ENCODE results near the gene ZBTB34. TPM values are rescaled to one million over a fixed set of nuclear protein-coding genes. Genes with fewer than 3 reads are reported as not detected.

Gene ZBTB34
- total RNA-seq, 3 donors from 2014 or later (not counting 1 experiment from before 2014, with no cell fraction given), result 8.9 to 13.9 (median 12.0) TPM

GRCh38 chr9:126891676-126892075 is 31.2 kb downstream of the ZBTB34 start:
- ATAC-seq (no peak), DNase-seq (no peak)
- Mint-ChIP-seq H3K4me1 (peaks cover 0 to 5% of the 10 kb centered on the region in 2 donors), H3K27me3 (ENCODE audit: low read depth in 2 of 2) (no peaks in the 10 kb centered on the region), H3K9me3 (no peaks in the 10 kb centered on the region), H3K4me3 (no peak overlapping the region), H3K36me3 (no peaks in the 10 kb centered on the region), H3K27ac (no peak overlapping the region)
- TF ChIP-seq CTCF (IDR thresholded peaks at IDR 0.05), result no peak
- Histone ChIP-seq H3K27ac (ENCODE audit: low read length) (no peak overlapping the region), H3K4me3 (ENCODE audit: low read length) (no peak overlapping the region), H3K4me1 (ENCODE audit: control insufficient read depth, insufficient read depth, low read length) (no peaks in the 10 kb centered on the region), H3K36me3 (ENCODE audit: control insufficient read depth, insufficient read depth, low read length) (no peaks in the 10 kb centered on the region), H3K9me3 (ENCODE audit: control insufficient read depth, insufficient read depth, low read length) (no peaks in the 10 kb centered on the region), H3K27me3 (ENCODE audit: control insufficient read depth, insufficient read depth, low read length) (no peaks in the 10 kb centered on the region)
- no CpG with 5 or more reads among the region's 3 CpGs for WGBS (ENCODE audit: insufficient coverage)
- intact Hi-C loops (cut with micrococcal nuclease), result no loop called here

- 54% methylated on average over 5 of the region's 5 CpGs for WGBS (ENCODE audit: insufficient coverage)
These were observed 32.6 kb downstream of the ZBTB34 start for GRCh38 chr9:126893079-126893478.

GRCh38 chr9:126894052-126894603 is 33.7 kb downstream of the ZBTB34 start:
- Mint-ChIP-seq H3K9me3 (no peaks in the 10 kb centered on the region), H3K4me3 (no peak overlapping the region), H3K4me1 (peaks cover 0 to 5% of the 10 kb centered on the region in 2 donors), H3K36me3 (no peaks in the 10 kb centered on the region), H3K27ac (no peak overlapping the region), H3K27me3 (ENCODE audit: low read depth in 2 of 2) (peaks cover 0 to 3% of the 10 kb centered on the region in 2 donors)
- no peak for TF ChIP-seq CTCF (IDR thresholded peaks at IDR 0.05)
- DNase-seq, result no peak
- ATAC-seq, result no peak
- Histone ChIP-seq H3K4me1 (ENCODE audit: control insufficient read depth, insufficient read depth, low read length) (no peaks in the 10 kb centered on the region), H3K9me3 (ENCODE audit: control insufficient read depth, insufficient read depth, low read length) (no peaks in the 10 kb centered on the region), H3K4me3 (ENCODE audit: low read length) (no peak overlapping the region), H3K27ac (ENCODE audit: low read length) (no peak overlapping the region), H3K27me3 (ENCODE audit: control insufficient read depth, insufficient read depth, low read length) (no peaks in the 10 kb centered on the region), H3K36me3 (ENCODE audit: control insufficient read depth, insufficient read depth, low read length) (no peaks in the 10 kb centered on the region)
- intact Hi-C loops (cut with micrococcal nuclease), result no loop called here
- WGBS (ENCODE audit: insufficient coverage), result 71% methylated on average over 4 of the region's 4 CpGs

More at GRCh38 chr9:126893079-126893478, 32.6 kb downstream of the ZBTB34 start:
- ATAC-seq (no peak), DNase-seq (no peak)
- Mint-ChIP-seq H3K27me3 (ENCODE audit: low read depth in 2 of 2) (peaks cover 0 to 3% of the 10 kb centered on the region in 2 donors), H3K4me1 (peaks cover 0 to 5% of the 10 kb centered on the region in 2 donors), H3K9me3 (no peaks in the 10 kb centered on the region), H3K4me3 (no peak overlapping the region), H3K27ac (no peak overlapping the region), H3K36me3 (no peaks in the 10 kb centered on the region)
- no peaks in the 10 kb centered on the region for H3K36me3 ChIP-seq (ENCODE audit: control insufficient read depth, insufficient read depth, low read length)
- H3K27ac ChIP-seq (ENCODE audit: low read length), result no peak overlapping the region
- no peaks in the 10 kb centered on the region for H3K9me3 ChIP-seq (ENCODE audit: control insufficient read depth, insufficient read depth, low read length)
- TF ChIP-seq CTCF (IDR thresholded peaks at IDR 0.05), result no peak
- no peaks in the 10 kb centered on the region for H3K4me1 ChIP-seq (ENCODE audit: control insufficient read depth, insufficient read depth, low read length)
- no peaks in the 10 kb centered on the region for H3K27me3 ChIP-seq (ENCODE audit: control insufficient read depth, insufficient read depth, low read length)
- H3K4me3 ChIP-seq (ENCODE audit: low read length), result no peak overlapping the region
- intact Hi-C loops (cut with micrococcal nuclease), result no loop called here

- H3K36me3 Mint-ChIP-seq, result no peaks in the 10 kb centered on the region
- TF ChIP-seq CTCF (IDR thresholded peaks at IDR 0.05), result no peak
- Histone ChIP-seq H3K9me3 (ENCODE audit: control insufficient read depth, insufficient read depth, low read length) (no peaks in the 10 kb centered on the region), H3K4me1 (ENCODE audit: control insufficient read depth, insufficient read depth, low read length) (no peaks in the 10 kb centered on the region), H3K36me3 (ENCODE audit: control insufficient read depth, insufficient read depth, low read length) (no peaks in the 10 kb centered on the region), H3K27ac (ENCODE audit: low read length) (no peak overlapping the region), H3K27me3 (ENCODE audit: control insufficient read depth, insufficient read depth, low read length) (no peaks in the 10 kb centered on the region), H3K4me3 (ENCODE audit: low read length) (no peak overlapping the region)
- intact Hi-C loops (cut with micrococcal nuclease), result no loop called here
- H3K9me3 Mint-ChIP-seq, result no peaks in the 10 kb centered on the region
- H3K27ac Mint-ChIP-seq, result no peak overlapping the region
- H3K4me1 Mint-ChIP-seq, result no peaks in the 10 kb centered on the region
- DNase-seq (no peak), ATAC-seq (no peak)
- 92% methylated on average over 3 of the region's 3 CpGs for WGBS (ENCODE audit: insufficient coverage)
- peaks cover 0 to 2% of the 10 kb centered on the region in 2 donors for H3K27me3 Mint-ChIP-seq (ENCODE audit: low read depth in 2 of 2)
- no peak overlapping the region for H3K4me3 Mint-ChIP-seq
These were observed 41.8 kb downstream of the ZBTB34 start for GRCh38 chr9:126902210-126902609.
